ENCODE measurements around the gene FOXP2.

Gene FOXP2

GRCh38 chr7:114653364-114654088 lies 238.9 kb downstream of the FOXP2 start:
- Histone ChIP-seq H3K9me3 (ENCODE audit: control extremely low read depth in 1 of 5, control insufficient read depth in 4 of 5, insufficient read depth in 2 of 5, low read depth in 1 of 5, low read length in 4 of 5) (no peaks in the 10 kb centered on the region), H3K4me3 (ENCODE audit: control insufficient read depth in 1 of 7, extremely low read depth in 1 of 7, insufficient read depth in 4 of 7, low read depth in 2 of 7, low read length in 6 of 7) (no peak overlapping the region), H3K27me3 (replicated peaks in 2 of 5; ENCODE audit: control insufficient read depth in 4 of 5, insufficient read depth in 5 of 5, low read length in 4 of 5) (no peaks in the 10 kb centered on the region), H3K4me1 (ENCODE audit: control extremely low read depth in 1 of 4, control insufficient read depth in 4 of 4, insufficient read depth in 4 of 4, low read length in 3 of 4) (no peaks in the 10 kb centered on the region), H3K36me3 (ENCODE audit: control insufficient read depth in 4 of 4, insufficient read depth in 4 of 4, low read length in 3 of 4) (no peaks in the 10 kb centered on the region), H3K27ac (ENCODE audit: insufficient read depth in 1 of 2, low read depth in 1 of 2, low read length in 2 of 2, poor library complexity in 1 of 2, severe bottlenecking in 2 of 2) (no peak overlapping the region)
- POLR2A ChIA-PET, result no interaction called here
- 92% methylated on average over 7 of the region's 10 CpGs for WGBS (ENCODE audit: insufficient coverage)
- no peak for DNase-seq
- CTCF ChIA-PET, result no interaction called here

GRCh38 chr7:114656466-114656865 lies 241.9 kb downstream of the FOXP2 start:
- H3K27me3 ChIP-seq (replicated peaks in 2 of 5; ENCODE audit: control insufficient read depth in 4 of 5, insufficient read depth in 5 of 5, low read length in 4 of 5), result no peaks in the 10 kb centered on the region
- no peak overlapping the region for H3K27ac ChIP-seq (ENCODE audit: insufficient read depth in 1 of 2, low read depth in 1 of 2, low read length in 2 of 2, poor library complexity in 1 of 2, severe bottlenecking in 2 of 2)
- H3K4me3 ChIP-seq (ENCODE audit: control insufficient read depth in 1 of 7, extremely low read depth in 1 of 7, insufficient read depth in 4 of 7, low read depth in 2 of 7, low read length in 6 of 7), result no peak overlapping the region
- no peak for DNase-seq
- ChIA-PET POLR2A (no interaction called here), CTCF (no interaction called here)
- 80% methylated on average over 2 of the region's 3 CpGs for WGBS (ENCODE audit: insufficient coverage)
- H3K4me1 ChIP-seq (ENCODE audit: control extremely low read depth in 1 of 4, control insufficient read depth in 4 of 4, insufficient read depth in 4 of 4, low read length in 3 of 4), result no peaks in the 10 kb centered on the region
- H3K9me3 ChIP-seq (ENCODE audit: control extremely low read depth in 1 of 5, control insufficient read depth in 4 of 5, insufficient read depth in 2 of 5, low read depth in 1 of 5, low read length in 4 of 5), result no peaks in the 10 kb centered on the region
- no peaks in the 10 kb centered on the region for H3K36me3 ChIP-seq (ENCODE audit: control insufficient read depth in 4 of 4, insufficient read depth in 4 of 4, low read length in 3 of 4)

GRCh38 chr7:114657279-114657678 lies 242.7 kb downstream of the FOXP2 start:
- Histone ChIP-seq H3K4me3 (ENCODE audit: control insufficient read depth in 1 of 7, extremely low read depth in 1 of 7, insufficient read depth in 4 of 7, low read depth in 2 of 7, low read length in 6 of 7) (no peak overlapping the region), H3K9me3 (ENCODE audit: control extremely low read depth in 1 of 5, control insufficient read depth in 4 of 5, insufficient read depth in 2 of 5, low read depth in 1 of 5, low read length in 4 of 5) (no peaks in the 10 kb centered on the region), H3K27ac (ENCODE audit: insufficient read depth in 1 of 2, low read depth in 1 of 2, low read length in 2 of 2, poor library complexity in 1 of 2, severe bottlenecking in 2 of 2) (no peak overlapping the region), H3K4me1 (ENCODE audit: control extremely low read depth in 1 of 4, control insufficient read depth in 4 of 4, insufficient read depth in 4 of 4, low read length in 3 of 4) (no peaks in the 10 kb centered on the region), H3K36me3 (ENCODE audit: control insufficient read depth in 4 of 4, insufficient read depth in 4 of 4, low read length in 3 of 4) (no peaks in the 10 kb centered on the region), H3K27me3 (replicated peaks in 2 of 5; ENCODE audit: control insufficient read depth in 4 of 5, insufficient read depth in 5 of 5, low read length in 4 of 5) (no peaks in the 10 kb centered on the region)
- no peak for DNase-seq
- POLR2A ChIA-PET, result no interaction called here
- no CpG with 5 or more reads among the region's 2 CpGs for WGBS (ENCODE audit: insufficient coverage)
- CTCF ChIA-PET, result no interaction called here

GRCh38 chr7:114658216-114658615 lies 243.6 kb downstream of the FOXP2 start:
- Histone ChIP-seq H3K27ac (ENCODE audit: insufficient read depth in 1 of 2, low read depth in 1 of 2, low read length in 2 of 2, poor library complexity in 1 of 2, severe bottlenecking in 2 of 2) (no peak overlapping the region), H3K4me1 (ENCODE audit: control extremely low read depth in 1 of 4, control insufficient read depth in 4 of 4, insufficient read depth in 4 of 4, low read length in 3 of 4) (no peaks in the 10 kb centered on the region), H3K27me3 (replicated peaks in 2 of 5; ENCODE audit: control insufficient read depth in 4 of 5, insufficient read depth in 5 of 5, low read length in 4 of 5) (no peaks in the 10 kb centered on the region), H3K9me3 (ENCODE audit: control extremely low read depth in 1 of 5, control insufficient read depth in 4 of 5, insufficient read depth in 2 of 5, low read depth in 1 of 5, low read length in 4 of 5) (no peaks in the 10 kb centered on the region), H3K4me3 (ENCODE audit: control insufficient read depth in 1 of 7, extremely low read depth in 1 of 7, insufficient read depth in 4 of 7, low read depth in 2 of 7, low read length in 6 of 7) (no peak overlapping the region), H3K36me3 (ENCODE audit: control insufficient read depth in 4 of 4, insufficient read depth in 4 of 4, low read length in 3 of 4) (no peaks in the 10 kb centered on the region)
- no CpG with 5 or more reads among the region's 4 CpGs for WGBS (ENCODE audit: insufficient coverage)
- DNase-seq, result no peak
- CTCF ChIA-PET, result no interaction called here
- POLR2A ChIA-PET, result no interaction called here

- ChIA-PET POLR2A (interaction anchor here (0.5 kb wide), 1 partner anchor 100 kb away, joined by 6 read pairs; no protein-coding TSS in a partner anchor), CTCF (no interaction called here)
- DNase-seq, result no peak
- 49% methylated on average over 2 of the region's 7 CpGs for WGBS (ENCODE audit: insufficient coverage)
- no peaks in the 10 kb centered on the region for H3K4me1 ChIP-seq (ENCODE audit: control extremely low read depth in 1 of 4, control insufficient read depth in 4 of 4, insufficient read depth in 4 of 4, low read length in 3 of 4)
- no peaks in the 10 kb centered on the region for H3K36me3 ChIP-seq (ENCODE audit: control insufficient read depth in 4 of 4, insufficient read depth in 4 of 4, low read length in 3 of 4)
- H3K27me3 ChIP-seq (replicated peaks in 2 of 5; ENCODE audit: control insufficient read depth in 4 of 5, insufficient read depth in 5 of 5, low read length in 4 of 5), result no peaks in the 10 kb centered on the region
- no peak overlapping the region for H3K4me3 ChIP-seq (ENCODE audit: control insufficient read depth in 1 of 7, extremely low read depth in 1 of 7, insufficient read depth in 4 of 7, low read depth in 2 of 7, low read length in 6 of 7)
- no peak overlapping the region for H3K27ac ChIP-seq (ENCODE audit: insufficient read depth in 1 of 2, low read depth in 1 of 2, low read length in 2 of 2, poor library complexity in 1 of 2, severe bottlenecking in 2 of 2)
- H3K9me3 ChIP-seq (ENCODE audit: control extremely low read depth in 1 of 5, control insufficient read depth in 4 of 5, insufficient read depth in 2 of 5, low read depth in 1 of 5, low read length in 4 of 5), result no peaks in the 10 kb centered on the region
Observed at GRCh38 chr7:114659409-114660125, 245.0 kb downstream of the FOXP2 start.

GRCh38 chr7:114660126-114660486 lies 245.5 kb downstream of the FOXP2 start:
- no peak for DNase-seq
- POLR2A ChIA-PET, result no interaction called here
- Histone ChIP-seq H3K36me3 (ENCODE audit: control insufficient read depth in 4 of 4, insufficient read depth in 4 of 4, low read length in 3 of 4) (no peaks in the 10 kb centered on the region), H3K27ac (ENCODE audit: insufficient read depth in 1 of 2, low read depth in 1 of 2, low read length in 2 of 2, poor library complexity in 1 of 2, severe bottlenecking in 2 of 2) (no peak overlapping the region), H3K27me3 (replicated peaks in 2 of 5; ENCODE audit: control insufficient read depth in 4 of 5, insufficient read depth in 5 of 5, low read length in 4 of 5) (no peaks in the 10 kb centered on the region), H3K4me3 (ENCODE audit: control insufficient read depth in 1 of 7, extremely low read depth in 1 of 7, insufficient read depth in 4 of 7, low read depth in 2 of 7, low read length in 6 of 7) (no peak overlapping the region), H3K9me3 (ENCODE audit: control extremely low read depth in 1 of 5, control insufficient read depth in 4 of 5, insufficient read depth in 2 of 5, low read depth in 1 of 5, low read length in 4 of 5) (no peaks in the 10 kb centered on the region), H3K4me1 (ENCODE audit: control extremely low read depth in 1 of 4, control insufficient read depth in 4 of 4, insufficient read depth in 4 of 4, low read length in 3 of 4) (no peaks in the 10 kb centered on the region)
- CTCF ChIA-PET, result no interaction called here
- WGBS (ENCODE audit: insufficient coverage), result no CpG with 5 or more reads among the region's 1 CpG

GRCh38 chr7:114660753-114661152 lies 246.1 kb downstream of the FOXP2 start:
- H3K27me3 ChIP-seq (replicated peaks in 2 of 5; ENCODE audit: control insufficient read depth in 4 of 5, insufficient read depth in 5 of 5, low read length in 4 of 5), result no peaks in the 10 kb centered on the region
- H3K36me3 ChIP-seq (ENCODE audit: control insufficient read depth in 4 of 4, insufficient read depth in 4 of 4, low read length in 3 of 4), result no peaks in the 10 kb centered on the region
- no peak for DNase-seq
- H3K9me3 ChIP-seq (ENCODE audit: control extremely low read depth in 1 of 5, control insufficient read depth in 4 of 5, insufficient read depth in 2 of 5, low read depth in 1 of 5, low read length in 4 of 5), result no peaks in the 10 kb centered on the region
- 92% methylated on average over 2 of the region's 2 CpGs for WGBS (ENCODE audit: insufficient coverage)
- CTCF ChIA-PET, result no interaction called here
- H3K4me3 ChIP-seq (ENCODE audit: control insufficient read depth in 1 of 7, extremely low read depth in 1 of 7, insufficient read depth in 4 of 7, low read depth in 2 of 7, low read length in 6 of 7), result no peak overlapping the region
- no peak overlapping the region for H3K27ac ChIP-seq (ENCODE audit: insufficient read depth in 1 of 2, low read depth in 1 of 2, low read length in 2 of 2, poor library complexity in 1 of 2, severe bottlenecking in 2 of 2)
- POLR2A ChIA-PET, result no interaction called here
- no peaks in the 10 kb centered on the region for H3K4me1 ChIP-seq (ENCODE audit: control extremely low read depth in 1 of 4, control insufficient read depth in 4 of 4, insufficient read depth in 4 of 4, low read length in 3 of 4)
